Liver (tissue), 9 donors: Measurements from ENCODE around the gene YIPF2. TPM values are rescaled to one million over a fixed set of nuclear protein-coding genes. Genes with fewer than 3 reads are reported as not detected.

Experiments
- DNase-seq: peaks from one replicate; pipeline ENCODE4 v3.0.0-alpha.2; 2017; ENCODE audit warnings: low spot score
- H3K27ac ChIP-seq, 2 donors: one replicate each; pipeline ENCODE4 v1.7.0; 2013; ENCODE audit warnings: inconsistent platforms in 2 of 2, low read length in 2 of 2, control low read depth in 1 of 2, low read depth in 1 of 2, mild to moderate bottlenecking in 1 of 2
- H3K27me3 ChIP-seq, 4 donors: one replicate each; pipeline versions ENCODE4 v1.6.1 to v1.7.0; 2013; ENCODE audit warnings: low read length in 3 of 4, inconsistent platforms in 1 of 4, mild to moderate bottlenecking in 1 of 4, moderate library complexity in 1 of 4; ENCODE audit not compliant: control insufficient read depth in 4 of 4, insufficient read depth in 4 of 4
- H3K36me3 ChIP-seq, 4 donors: one replicate each; pipeline versions ENCODE4 v1.6.1 to v1.7.0; 2013; ENCODE audit warnings: low read length in 3 of 4, mild to moderate bottlenecking in 3 of 4, low read depth in 1 of 4, moderate library complexity in 1 of 4; ENCODE audit not compliant: control insufficient read depth in 4 of 4, insufficient read depth in 3 of 4
- H3K4me1 ChIP-seq, 4 donors: one replicate each; pipeline versions ENCODE4 v1.6.1 to v1.7.0; 2013; ENCODE audit warnings: low read length in 3 of 4, mild to moderate bottlenecking in 3 of 4, moderate library complexity in 1 of 4; ENCODE audit not compliant: control insufficient read depth in 4 of 4, insufficient read depth in 4 of 4
- H3K4me3 ChIP-seq, 3 donors: one replicate each; pipeline versions ENCODE4 v1.6.1 to v1.7.0; 2013; ENCODE audit warnings: low read length in 3 of 3, control low read depth in 1 of 3, low read depth in 1 of 3, mild to moderate bottlenecking in 1 of 3
- H3K9ac ChIP-seq, 2 donors: one replicate each; pipeline ENCODE4 v1.7.0; 2013; ENCODE audit warnings: low read length in 2 of 2, mild to moderate bottlenecking in 2 of 2, moderate library complexity in 2 of 2, control low read depth in 1 of 2, low read depth in 1 of 2
- H3K9me3 ChIP-seq, 4 donors: one replicate each; pipeline versions ENCODE4 v1.6.1 to v1.7.0; 2013; ENCODE audit warnings: low read length in 3 of 4; ENCODE audit not compliant: control insufficient read depth in 4 of 4
- FOXA1 ChIP-seq: IDR thresholded peaks from 2 replicates; pipeline ENCODE4 v1.6.1; 2016; ENCODE audit warnings: antibody characterized with exemption
- FOXA2 ChIP-seq: IDR thresholded peaks from 2 replicates; pipeline ENCODE4 v1.6.1; 2016; ENCODE audit warnings: antibody characterized with exemption
- GABPA ChIP-seq, 2 donors: IDR thresholded peaks in 1 of 2; conservative IDR thresholded peaks in 1 of 2; 2 replicates each; pipeline ENCODE4 v1.6.1; 2016; ENCODE audit warnings: antibody characterized with exemption in 2 of 2, mild to moderate bottlenecking in 1 of 2, moderate library complexity in 1 of 2
- HNF4A ChIP-seq, 2 donors: conservative IDR thresholded peaks; 2 replicates each; pipeline ENCODE4 v1.6.1; 2016; ENCODE audit warnings: antibody characterized with exemption in 2 of 2, mild to moderate bottlenecking in 2 of 2
- JUND ChIP-seq, 2 donors: IDR thresholded peaks; 2 replicates each; pipeline ENCODE4 v1.6.1; 2016; ENCODE audit warnings: antibody characterized with exemption in 2 of 2
- NR2F2 ChIP-seq: IDR thresholded peaks from 2 replicates; pipeline ENCODE4 v1.6.1; 2016; ENCODE audit warnings: antibody characterized with exemption
- RAD21 ChIP-seq, 2 donors: IDR thresholded peaks; 2 replicates each; pipeline ENCODE4 v1.6.1; 2016; ENCODE audit warnings: antibody characterized with exemption in 2 of 2, mild to moderate bottlenecking in 2 of 2
- YY1 ChIP-seq: IDR thresholded peaks from 2 replicates; pipeline ENCODE4 v1.6.1; 2016; ENCODE audit warnings: antibody characterized with exemption, mild to moderate bottlenecking
- WGBS: extraction: QIAGEN DNeasy Blood & Tissue Kit; methylation state at CpG from one replicate; pipeline ENCODE4 v1.1.7; 2013; 5-methylcytosine and 5-hydroxymethylcytosine counted together
- polyA plus RNA-seq, 2 donors: library from polyadenylated mRNA; stranded (reverse) in 1 of 2; unstranded in 1 of 2; fragments of 200-250 nt in 1 of 2; fragments of >200 nt in 1 of 2; fragmentation: Nextera tagmentation in 1 of 2; extraction: Ambion mirVana in 1 of 2; gene quantifications; one replicate each; pipeline versions ENCODE4 v1.2.1 to v1.2.3, GENCODE V29; 2013 to 2015
- total RNA-seq, 2 donors: library from RNA; depleted of rRNA; stranded (reverse); fragments of >200 nt; gene quantifications; one replicate each; pipeline ENCODE4 v1.2.3, GENCODE V29; 2014
- TF ChIP-seq, protein P1 (sequence below): IDR thresholded peaks from 2 replicates; pipeline ENCODE4 v1.6.1; 2016; ENCODE audit warnings: antibody characterized with exemption
- TF ChIP-seq, protein P2 (sequence below): IDR thresholded peaks from 2 replicates; pipeline ENCODE4 v1.6.1; 2016; ENCODE audit warnings: antibody characterized with exemption
- donor health status: healthy.
- donor health status: healthy.
- donor health status: healthy.
- donor health status: healthy.
- donor health status: healthy.

YIPF2 gene
- total and polyA plus RNA-seq, 4 donors = 13.2 to 37.4 (median 35.8) TPM

DNA sequence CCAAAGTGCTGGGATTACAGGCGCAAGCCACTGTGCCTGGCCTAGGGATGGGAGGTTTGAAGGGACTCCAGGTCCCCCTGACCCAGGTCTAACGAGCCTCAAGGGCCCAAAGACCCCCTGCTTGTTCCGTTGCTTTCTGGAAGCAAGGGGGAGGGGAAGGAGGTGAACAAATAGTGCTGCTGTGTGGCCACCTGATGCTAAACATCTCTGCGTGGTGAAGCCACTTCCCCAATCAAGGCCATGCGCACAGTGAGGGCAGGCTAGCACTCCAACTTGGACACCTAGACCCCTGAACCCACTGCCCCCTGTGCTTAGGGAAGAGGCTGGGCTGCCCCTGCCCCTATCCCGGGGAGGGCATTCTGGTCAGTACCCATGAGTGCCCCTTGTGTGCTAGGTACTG, 33.1 kb downstream of the YIPF2 start:
- 91% methylated on average over 6 of the region's 6 CpGs for WGBS
- Histone ChIP-seq H3K4me3 (no peak overlapping the region), H3K36me3 (peaks cover 0 to 1% (median 0%) of the 10 kb centered on the region in 4 donors), H3K27ac (no peak overlapping the region), H3K27me3 (no peaks in the 10 kb centered on the region), H3K4me1 (peaks cover 7 to 28% (median 16%) of the 10 kb centered on the region in 4 donors), H3K9me3 (no peaks in the 10 kb centered on the region), H3K9ac (no peak overlapping the region)
- no peak for DNase-seq
- TF ChIP-seq JUND (IDR thresholded peaks at IDR 0.05) (no peak), NR2F2 (no peak)

DNA sequence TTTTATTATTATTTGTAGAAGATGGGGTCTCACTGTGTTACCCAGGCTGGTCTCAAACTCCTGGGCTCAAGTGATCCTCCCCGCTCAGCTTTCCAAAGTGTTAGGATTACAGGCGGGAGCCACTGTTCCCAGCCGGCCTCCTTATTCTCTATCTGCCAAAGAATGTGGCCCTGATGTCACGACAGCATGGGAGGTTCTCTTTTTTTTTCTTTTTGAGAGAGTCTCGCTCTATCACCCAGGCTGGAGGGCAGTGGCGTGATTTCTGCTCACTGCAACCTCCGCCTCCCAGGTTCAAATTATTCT, 33.6 kb downstream of the YIPF2 start:
- H3K27me3 ChIP-seq = no peaks in the 10 kb centered on the region
- TF ChIP-seq, protein P1, sequence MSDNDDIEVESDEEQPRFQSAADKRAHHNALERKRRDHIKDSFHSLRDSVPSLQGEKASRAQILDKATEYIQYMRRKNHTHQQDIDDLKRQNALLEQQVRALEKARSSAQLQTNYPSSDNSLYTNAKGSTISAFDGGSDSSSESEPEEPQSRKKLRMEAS = no peak
- no peak for TF ChIP-seq FOXA2
- no peak overlapping the region for H3K4me3 ChIP-seq
- no peak overlapping the region for H3K9ac ChIP-seq
- H3K4me1 ChIP-seq = peaks cover 7 to 28% (median 16%) of the 10 kb centered on the region in 4 donors
- peaks cover 0 to 1% (median 0%) of the 10 kb centered on the region in 4 donors for H3K36me3 ChIP-seq
- 96% methylated on average over 7 of the region's 7 CpGs for WGBS
- no peak overlapping the region for H3K27ac ChIP-seq
- H3K9me3 ChIP-seq = no peaks in the 10 kb centered on the region
- no peak for DNase-seq

DNA sequence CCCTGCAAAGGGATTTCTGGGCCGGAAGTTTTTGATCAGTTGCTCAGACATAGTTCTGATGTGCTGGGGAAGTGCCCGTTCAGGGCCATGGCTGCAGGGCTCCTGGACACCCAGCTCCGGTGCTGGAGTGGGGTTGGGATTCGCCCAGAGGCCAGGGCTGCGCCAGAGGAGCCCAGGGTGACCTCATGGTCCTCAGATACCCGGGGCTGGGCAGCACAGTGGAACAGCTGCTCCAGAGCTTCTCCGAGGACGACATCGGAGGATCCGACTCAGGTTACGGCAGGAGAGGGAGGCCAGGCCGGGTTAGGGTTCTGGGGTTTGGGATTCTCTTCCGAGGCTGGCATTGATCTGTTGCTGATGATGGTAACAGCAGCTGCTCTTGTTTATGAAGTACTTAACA, 36.2 kb downstream of the YIPF2 start:
- Histone ChIP-seq H3K36me3 (peaks cover 0 to 1% (median 0%) of the 10 kb centered on the region in 4 donors), H3K27ac (no peak overlapping the region)

DNA sequence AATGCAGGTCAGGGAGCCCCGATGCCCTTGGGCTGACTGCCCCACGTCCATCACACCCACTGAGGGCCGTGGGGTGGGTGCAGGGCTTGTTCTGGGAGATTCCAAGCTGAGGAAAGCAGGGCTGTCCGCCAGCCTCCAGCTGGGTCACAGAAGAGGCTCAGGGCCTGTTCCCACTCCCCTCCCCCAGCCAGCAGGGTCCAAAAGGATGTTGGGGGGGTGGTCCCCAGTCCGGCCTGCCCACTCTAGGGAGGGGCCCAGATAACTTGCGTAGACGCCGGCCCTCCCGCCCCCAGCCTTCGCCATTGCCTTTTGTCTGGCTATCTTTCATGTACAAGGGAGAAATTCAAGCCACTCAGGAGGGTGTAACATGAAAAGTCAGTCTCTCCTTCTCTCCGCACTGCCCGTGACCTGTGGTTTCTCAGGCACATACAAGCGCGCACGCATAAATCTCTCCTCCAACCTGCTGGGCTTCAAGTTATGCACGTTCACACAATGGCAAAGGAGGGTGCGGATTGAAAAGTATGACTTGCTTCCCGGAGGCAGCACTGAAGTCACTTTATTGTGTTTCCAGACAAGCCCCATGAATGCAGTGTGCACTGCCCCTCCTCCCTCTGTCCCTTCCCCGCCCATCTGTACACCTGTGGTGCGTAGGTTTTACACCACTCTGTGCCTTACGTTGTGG, 36.9 kb downstream of the YIPF2 start:
- H3K27ac ChIP-seq = no peak overlapping the region

More for the DNA sequence above, 36.2 kb downstream of the YIPF2 start:
- WGBS = 89% methylated on average over 13 of the region's 13 CpGs
- DNase-seq = no peak
- Histone ChIP-seq H3K4me1 (peaks cover under 1 to 15% (median 8%) of the 10 kb centered on the region in 4 donors), H3K9me3 (no peaks in the 10 kb centered on the region), H3K27me3 (no peaks in the 10 kb centered on the region), H3K4me3 (no peak overlapping the region), H3K9ac (no peak overlapping the region)
- TF ChIP-seq RAD21 (IDR thresholded peaks at IDR 0.05) (no peak), FOXA1 (no peak)
- TF ChIP-seq, protein P1 = no peak

More for the DNA sequence above, 36.9 kb downstream of the YIPF2 start:
- Histone ChIP-seq H3K4me3 (no peak overlapping the region), H3K9ac (no peak overlapping the region), H3K9me3 (no peaks in the 10 kb centered on the region), H3K36me3 (peaks cover 0 to 1% (median 0%) of the 10 kb centered on the region in 4 donors), H3K4me1 (peaks cover 0 to 8% (median 1%) of the 10 kb centered on the region in 4 donors), H3K27me3 (no peaks in the 10 kb centered on the region)
- 76% methylated on average over 21 of the region's 21 CpGs for WGBS
- TF ChIP-seq HNF4A (conservative IDR thresholded peaks at IDR 0.05) = no peak
- TF ChIP-seq YY1 = no peak
- TF ChIP-seq, protein P2, sequence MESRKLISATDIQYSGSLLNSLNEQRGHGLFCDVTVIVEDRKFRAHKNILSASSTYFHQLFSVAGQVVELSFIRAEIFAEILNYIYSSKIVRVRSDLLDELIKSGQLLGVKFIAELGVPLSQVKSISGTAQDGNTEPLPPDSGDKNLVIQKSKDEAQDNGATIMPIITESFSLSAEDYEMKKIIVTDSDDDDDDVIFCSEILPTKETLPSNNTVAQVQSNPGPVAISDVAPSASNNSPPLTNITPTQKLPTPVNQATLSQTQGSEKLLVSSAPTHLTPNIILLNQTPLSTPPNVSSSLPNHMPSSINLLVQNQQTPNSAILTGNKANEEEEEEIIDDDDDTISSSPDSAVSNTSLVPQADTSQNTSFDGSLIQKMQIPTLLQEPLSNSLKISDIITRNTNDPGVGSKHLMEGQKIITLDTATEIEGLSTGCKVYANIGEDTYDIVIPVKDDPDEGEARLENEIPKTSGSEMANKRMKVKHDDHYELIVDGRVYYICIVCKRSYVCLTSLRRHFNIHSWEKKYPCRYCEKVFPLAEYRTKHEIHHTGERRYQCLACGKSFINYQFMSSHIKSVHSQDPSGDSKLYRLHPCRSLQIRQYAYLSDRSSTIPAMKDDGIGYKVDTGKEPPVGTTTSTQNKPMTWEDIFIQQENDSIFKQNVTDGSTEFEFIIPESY = no peak
- TF ChIP-seq FOXA2 = no peak
- TF ChIP-seq, protein P1 = no peak
- TF ChIP-seq FOXA1 = no peak
- no peak for TF ChIP-seq GABPA (IDR thresholded peaks at IDR 0.05 in 1 of 2, conservative IDR thresholded peaks at IDR 0.05 in 1 of 2)
- TF ChIP-seq RAD21 (IDR thresholded peaks at IDR 0.05) = no peak
- no peak for DNase-seq
